GM18868 (cell line): ENCODE data around the gene PDSS2.
A peak's percentile ranks its signal among the peaks of the same experiment; 100 is the strongest.
"Not testable (repeated sequence)": the region's sequence is repeated elsewhere in the genome, so short reads cannot be mapped to it uniquely, and the experiment has no call there.

ENCODE experiments used
- ATAC-seq: cut with Tn5 transposase; IDR thresholded peaks from one replicate; pipeline ENCODE4 v1.9.1; 2021; ENCODE audit warnings: mild to moderate bottlenecking, moderate library complexity; ENCODE audit not compliant: unreplicated experiment

The PDSS2 gene

DNA sequence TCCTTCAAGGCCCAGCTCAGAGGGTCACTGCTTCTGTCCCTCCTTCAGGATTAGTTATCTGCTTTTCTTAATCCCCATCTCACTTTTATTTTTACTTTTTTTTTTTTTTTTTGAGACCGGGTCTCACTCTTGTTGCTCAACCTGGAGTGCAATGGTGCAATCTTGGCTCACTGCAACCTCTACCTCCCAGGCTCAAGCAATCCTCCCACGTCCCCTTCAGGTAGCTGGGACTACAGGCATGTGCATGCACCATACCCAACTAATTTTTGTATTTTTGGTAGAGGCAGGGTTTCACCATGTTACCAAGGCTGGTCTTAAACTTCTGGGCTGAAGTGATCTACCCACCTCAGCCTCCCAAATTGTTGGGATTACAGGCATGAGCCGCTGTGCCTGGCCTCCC is 16.5 kb upstream of the PDSS2 start:
- ATAC-seq: not testable (repeated sequence)

DNA sequence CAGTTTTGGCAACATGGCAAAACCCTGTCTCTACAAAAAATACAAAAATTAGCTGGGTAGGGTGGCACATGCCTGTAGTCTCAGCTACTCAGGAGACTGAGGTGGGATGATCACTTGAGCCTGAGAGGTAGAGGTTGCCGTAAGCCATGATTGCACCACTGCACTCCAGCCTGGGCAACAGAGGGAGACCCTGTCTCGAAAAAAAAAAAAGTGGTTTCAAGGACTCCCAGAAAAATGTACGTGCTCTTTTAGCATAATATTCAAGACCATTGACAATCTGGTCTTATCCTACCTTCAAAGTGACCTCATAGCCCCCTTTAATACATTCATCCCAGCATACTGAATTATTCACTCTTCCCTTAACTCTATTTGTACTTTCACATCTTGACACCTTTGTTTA is 16.0 kb upstream of the PDSS2 start:
- ATAC-seq: not testable (repeated sequence)

DNA sequence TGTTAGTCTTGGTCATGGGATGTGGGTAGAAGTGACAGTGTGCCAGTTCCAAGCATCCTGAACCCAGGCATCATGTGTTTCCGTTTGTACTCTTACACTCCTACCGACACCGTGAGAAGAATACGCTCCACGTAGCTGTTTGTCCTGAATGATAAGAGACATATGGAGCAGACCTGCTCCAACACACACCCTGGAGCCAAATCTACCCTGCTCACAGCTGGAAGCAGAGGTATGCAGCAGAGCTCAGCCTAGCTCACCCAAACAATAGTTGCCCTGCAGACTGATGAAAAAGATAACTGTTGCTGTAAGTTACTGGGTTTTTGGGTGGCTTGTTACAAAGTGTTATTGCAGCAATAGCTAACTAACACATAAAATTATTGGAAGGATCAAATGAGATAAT is 14.3 kb upstream of the PDSS2 start:
- ATAC-seq: no peak

DNA sequence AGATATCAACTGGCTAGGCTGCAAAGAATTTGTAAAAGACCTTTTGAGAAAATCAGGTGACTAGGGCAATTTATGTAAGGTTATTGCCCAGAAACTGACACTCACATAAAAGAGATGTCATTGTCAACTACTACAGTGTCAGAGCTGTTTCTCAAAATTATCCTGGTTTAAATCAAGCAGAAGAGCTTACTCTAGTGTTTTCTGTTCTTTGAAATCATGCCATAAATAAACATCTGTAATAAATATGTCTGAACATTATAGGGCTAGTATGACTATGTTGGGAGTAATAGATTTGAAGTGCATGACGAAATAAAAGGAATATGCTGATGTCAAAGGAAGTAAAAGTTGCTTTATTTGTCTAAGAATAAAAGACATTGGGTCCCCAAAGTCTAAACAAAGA is 11.0 kb upstream of the PDSS2 start:
- no peak for ATAC-seq

DNA sequence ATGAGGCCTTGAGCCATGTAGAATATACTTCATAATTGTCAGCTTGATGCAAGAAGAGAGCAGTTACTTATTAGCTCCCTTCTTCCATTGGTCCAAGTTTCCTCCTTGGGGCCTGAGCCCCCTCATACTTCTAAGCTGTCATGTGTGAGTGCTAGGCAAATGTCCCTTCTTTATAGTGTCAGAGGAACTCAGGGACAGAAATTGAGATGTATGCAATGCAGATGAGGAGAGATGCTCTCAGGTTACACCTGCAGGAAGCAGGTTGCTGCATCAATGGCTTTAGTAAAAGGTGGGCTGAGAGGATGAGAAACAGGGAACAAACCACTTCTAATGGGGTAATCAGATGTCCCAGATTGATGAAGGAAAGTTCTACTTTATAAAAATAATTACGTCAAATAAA is 6.7 kb upstream of the PDSS2 start:
- ATAC-seq: no peak

DNA sequence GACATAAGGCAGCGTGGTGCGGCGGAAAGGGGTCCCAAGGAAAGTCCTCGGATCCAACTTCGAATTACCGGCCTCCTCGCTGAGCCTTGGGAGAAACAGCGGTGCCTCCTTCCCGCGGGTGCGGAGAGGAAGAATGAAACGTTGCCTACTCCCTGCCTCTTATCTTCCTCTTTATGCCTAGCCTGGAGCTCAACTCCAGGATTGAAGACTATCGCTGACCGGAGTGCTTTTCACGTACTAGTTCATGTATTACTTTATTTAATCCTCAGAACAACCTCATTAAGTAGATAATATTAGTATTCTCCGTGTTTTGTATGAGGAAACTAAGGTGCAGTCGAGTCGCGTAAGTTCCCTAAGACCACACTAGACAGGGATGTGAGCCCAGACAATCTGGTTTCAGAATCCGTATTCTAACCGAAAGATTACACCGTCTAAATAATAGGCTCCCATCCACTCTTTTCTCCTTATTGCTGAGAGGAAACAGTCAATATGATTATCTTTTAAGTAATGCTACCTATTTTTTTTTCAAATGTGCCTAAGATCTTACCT is 793 bp upstream of the PDSS2 start:
- no peak for ATAC-seq

DNA sequence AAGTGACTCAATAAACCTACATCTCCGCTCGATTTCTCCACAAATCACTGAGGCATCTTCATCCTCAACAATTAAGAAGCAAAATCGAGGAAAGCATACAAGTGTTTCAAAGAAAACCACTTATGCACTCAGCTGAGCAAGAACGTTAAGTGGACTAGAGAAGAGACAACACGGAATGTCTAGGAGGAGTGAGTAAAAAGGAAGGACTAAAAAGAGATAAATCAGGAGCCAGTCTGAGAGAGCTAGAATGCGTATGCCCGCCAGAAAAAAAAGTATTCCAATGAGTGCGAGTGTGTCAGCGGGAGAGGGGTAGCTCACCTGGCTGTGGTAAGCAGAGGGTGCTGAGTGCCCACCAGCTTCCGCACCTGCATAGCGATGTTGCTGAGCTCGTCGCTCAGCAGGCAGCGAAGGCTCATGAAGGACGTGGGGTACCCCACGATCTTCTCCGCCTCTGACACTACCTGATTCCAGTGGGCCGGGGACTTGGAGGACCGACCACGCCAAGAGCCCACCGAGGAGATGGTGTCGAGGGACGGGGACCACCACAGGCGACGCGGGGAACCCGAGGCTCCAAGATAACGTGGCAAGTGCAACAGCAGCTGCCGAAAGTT is 587 bp downstream of the PDSS2 start:
- ATAC-seq: peak; percentile 26

DNA sequence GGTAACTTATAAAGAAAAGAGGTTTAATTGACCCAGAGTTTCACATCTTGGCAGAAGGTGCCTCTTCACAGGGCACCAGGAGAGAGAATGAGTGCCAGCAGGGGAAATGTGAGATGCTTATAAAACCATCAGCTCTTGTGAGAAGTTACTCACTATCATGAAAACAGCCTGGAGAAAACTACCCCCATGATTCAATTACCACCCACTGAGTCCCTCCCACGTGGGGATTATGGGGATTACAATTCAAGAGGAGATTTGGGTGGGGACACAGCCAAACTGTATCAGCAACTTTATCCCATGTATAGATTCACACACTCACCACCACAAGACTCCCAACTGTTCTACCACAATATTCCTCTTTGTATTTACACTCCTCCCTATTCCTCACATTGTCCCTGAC is 10.6 kb downstream of the PDSS2 start:
- no peak for ATAC-seq

DNA sequence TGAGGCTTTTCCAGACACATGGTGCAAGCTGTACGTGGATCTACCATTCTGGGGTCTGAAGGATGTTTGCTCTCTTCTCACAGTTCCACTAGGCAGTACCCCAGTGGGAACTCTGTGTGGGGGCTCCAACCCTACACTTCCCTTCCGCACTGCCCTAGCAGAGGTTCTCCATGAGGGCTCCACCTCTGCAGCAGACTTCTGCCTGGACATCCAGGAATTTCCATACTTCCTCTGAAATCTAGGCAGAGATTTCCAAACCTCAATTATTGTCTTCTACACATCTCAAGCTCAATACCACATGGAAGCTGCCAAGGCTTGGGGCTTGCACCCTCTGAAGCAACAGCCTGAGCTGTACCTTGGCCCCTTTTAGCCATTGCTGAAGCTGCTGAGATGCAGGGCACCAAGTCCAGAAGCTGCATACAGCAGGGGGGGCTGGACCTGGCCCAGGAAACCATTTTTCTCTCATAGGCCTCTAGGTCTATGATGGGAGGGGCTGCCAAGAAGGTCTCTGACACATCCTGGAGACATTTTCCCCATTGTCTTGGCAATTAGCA is 11.6 kb downstream of the PDSS2 start:
- no peak for ATAC-seq

DNA sequence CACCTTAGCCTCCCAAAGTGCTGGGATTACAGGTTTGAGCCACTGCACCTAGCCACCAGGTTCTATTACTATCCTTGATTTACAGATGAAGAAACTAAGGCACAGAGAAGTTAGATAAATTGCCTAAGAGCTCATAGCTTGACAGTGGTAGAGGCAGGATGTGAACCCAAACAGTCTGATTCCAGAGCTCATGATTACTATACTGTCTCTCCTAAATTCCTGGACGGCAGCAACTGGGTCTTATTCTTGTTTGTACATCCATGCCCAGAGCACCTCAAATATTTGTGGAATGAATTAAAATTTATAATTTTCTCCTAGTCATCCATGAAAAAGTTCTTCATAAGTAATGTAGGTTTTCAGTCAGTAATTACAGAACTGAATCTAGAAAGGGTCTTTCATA is 15.1 kb downstream of the PDSS2 start:
- ATAC-seq: no peak

DNA sequence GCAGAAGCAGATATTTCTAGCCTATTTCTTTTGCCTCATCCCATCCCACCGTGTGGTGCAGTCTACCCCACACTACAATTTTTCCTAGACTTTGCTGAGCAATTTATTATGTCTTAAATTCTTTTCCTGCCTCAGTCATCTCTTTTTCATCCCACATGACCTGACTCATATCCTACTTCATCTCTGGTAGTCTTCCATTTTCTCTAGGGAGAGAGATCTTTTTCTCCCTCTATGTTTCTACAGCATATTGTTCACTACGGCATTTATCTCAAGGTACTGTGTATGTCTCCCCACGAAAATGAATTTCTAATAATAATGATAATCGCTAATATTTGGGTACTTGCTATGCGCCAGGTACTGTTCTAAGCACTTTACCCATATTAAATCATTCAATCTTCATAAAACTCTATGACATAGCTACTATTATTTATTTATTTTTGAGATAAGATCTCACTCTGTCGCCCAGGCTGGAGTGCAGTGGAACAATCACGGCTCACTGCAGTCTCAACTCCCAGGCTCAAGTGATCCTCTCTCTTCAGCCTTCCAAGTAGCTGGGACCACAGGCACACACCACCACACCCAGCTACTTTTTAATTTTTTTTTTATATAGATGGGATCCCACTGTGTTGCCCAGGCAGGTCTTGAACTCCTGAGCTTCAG is 15.6 kb downstream of the PDSS2 start:
- no peak for ATAC-seq

DNA sequence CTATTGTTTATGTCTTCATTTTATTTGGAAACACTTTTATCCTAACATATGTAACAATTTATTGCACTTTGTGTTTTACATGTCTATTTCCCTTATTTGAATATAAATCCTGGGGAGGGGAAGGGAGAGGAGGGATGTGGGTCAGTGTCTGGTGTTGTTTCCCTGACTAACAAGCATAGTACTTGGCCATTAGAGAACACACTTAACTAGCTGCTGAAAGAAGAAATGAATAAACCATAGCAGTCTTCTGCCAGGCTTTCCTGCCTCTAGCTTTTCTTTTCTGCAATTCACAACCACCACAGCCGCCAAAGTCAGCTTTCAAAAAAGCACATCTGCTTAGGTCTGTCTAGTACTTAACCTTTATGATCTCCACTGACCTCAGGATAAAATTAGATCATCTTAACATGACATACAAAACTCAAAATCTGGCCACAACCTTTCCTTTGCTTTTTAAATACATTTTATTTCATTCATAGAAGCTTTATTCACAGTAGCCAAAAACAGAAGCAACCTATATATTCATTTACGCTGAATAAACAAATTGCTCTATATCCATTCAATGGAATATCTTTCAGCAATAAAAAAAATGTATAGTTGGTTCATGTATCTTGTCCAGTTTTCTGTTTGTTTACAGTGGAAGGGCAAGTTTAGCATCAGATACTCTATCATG is 16.3 kb downstream of the PDSS2 start:
- ATAC-seq: no peak

DNA sequence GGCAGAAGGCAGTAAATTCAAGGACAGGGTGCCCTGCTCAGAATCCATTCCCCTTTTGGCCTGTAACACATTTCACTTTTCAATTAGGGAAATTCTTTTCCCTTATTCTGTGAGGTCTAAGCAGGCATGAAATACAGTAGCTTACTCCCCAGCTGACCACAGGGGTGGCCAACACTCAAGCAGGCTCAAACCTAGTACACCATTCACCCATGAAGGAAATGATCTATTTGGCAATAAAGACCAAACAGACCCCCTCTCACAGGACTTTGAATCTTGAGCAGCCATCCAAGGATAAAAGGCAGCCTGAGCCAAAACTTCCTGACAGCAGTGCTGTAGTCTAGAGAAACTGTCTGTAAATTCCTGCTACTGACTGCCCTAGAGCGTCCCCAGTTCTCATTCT is 17.7 kb downstream of the PDSS2 start:
- ATAC-seq: no peak

DNA sequence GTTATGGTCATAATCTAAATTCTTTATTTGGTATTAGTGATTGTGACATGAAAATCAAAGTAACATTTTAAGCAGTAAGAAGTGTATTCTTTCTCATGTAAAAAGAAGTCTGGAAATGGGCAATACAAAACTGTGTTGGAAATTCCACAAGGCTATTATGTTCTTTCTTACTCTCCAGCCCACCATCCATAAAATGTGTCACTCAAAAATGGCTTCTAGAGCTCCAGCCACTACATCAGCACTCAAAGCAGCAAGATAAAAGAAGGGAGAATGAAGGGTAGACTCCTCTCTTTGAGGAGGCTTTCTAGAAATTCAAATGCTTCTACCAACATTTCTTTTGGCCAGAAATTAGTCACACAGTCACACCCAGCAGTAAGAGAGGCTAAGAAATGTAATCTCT is 18.4 kb downstream of the PDSS2 start:
- ATAC-seq: no peak

DNA sequence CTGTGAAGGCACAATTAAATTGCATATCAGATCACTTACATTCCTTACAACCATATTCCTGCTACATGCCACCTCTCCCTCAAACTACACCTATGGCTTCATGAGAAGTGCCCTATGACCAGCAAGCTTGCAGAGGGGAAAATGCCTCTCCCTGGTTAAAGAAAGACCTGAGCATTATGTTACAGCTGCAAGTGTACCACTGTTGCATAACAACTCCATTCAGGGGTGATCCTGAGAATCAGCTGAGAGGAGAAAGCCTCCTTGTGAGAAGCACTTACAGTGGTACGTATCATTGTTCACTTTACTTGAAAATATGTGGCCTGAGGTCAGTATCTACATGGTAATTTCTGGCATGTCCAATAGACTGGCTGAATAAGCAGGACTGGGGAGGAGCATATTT is 20.0 kb downstream of the PDSS2 start:
- no peak for ATAC-seq

DNA sequence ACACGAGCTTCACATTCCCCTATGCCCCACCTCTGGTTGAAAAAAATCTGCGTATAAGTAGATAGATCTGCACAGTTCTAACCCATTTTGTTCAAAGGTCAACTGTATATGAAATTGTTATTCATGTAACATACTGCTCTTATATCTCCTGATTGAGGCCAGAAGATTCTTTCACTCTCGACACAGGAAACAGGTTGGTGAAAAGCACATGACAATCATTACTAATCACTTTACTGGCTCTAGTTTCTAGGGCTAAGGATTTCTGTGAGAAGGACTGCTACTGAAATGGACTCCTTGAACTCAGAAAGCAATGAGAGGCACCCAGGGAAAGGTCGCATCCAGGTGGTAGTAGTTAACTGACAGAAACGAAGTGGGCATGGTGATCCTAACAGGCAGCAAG is 21.7 kb downstream of the PDSS2 start:
- ATAC-seq: no peak

DNA sequence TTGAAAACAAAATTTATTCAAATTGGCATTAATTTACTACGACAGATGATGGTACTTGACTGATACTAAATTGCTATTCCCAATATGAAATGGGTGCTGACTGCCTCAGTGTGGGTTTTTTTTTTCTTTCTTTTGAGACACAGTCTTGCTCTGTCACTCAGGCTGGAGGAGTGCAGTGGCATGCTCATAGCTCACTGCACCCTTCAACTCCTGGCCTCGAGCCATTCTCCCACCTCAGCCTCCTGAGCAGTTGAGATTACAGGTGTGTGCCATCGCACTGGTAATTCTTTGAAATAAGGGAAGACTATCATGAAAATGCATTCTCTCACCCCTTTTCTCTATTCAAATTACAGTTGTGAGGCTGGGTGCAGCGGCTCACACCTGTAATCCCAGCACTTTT is 22.5 kb downstream of the PDSS2 start:
- ATAC-seq: no peak

DNA sequence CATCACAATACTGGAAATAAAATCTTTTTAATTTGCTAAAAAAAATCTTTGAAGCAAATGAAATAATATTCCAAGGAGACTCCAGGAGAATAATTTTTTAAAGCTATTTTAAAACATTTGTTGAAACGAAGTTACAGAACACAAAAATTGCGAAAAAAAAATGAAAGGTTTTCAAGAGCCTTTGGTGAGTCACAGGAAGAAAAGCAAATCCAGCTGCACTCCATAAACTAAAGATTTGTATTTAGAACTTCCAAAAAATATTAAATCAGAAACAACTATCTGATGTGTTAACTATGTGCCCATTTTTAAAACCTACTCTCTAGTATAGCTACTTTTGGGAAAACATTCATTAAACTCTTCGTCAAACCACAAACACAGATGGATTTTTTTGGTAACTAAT is 23.6 kb downstream of the PDSS2 start:
- ATAC-seq: no peak

DNA sequence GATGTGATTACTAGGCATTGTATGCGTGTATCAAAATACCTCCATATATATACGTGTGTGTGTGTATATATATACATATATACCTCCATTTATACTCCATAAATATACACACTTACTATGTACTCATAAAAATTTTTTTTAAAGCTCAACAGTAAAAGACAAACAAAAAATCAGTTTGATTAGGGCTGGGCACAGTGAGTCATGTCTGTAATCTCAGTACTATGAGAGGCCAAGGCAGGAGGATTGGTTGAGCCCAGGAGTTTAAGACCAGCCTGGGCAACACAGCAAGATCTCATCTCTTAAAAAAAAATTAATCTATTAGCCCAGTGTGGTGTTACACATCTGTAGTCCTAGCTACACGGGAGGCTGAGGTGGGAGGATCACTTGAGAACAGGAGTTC is 24.6 kb downstream of the PDSS2 start:
- ATAC-seq: no peak

DNA sequence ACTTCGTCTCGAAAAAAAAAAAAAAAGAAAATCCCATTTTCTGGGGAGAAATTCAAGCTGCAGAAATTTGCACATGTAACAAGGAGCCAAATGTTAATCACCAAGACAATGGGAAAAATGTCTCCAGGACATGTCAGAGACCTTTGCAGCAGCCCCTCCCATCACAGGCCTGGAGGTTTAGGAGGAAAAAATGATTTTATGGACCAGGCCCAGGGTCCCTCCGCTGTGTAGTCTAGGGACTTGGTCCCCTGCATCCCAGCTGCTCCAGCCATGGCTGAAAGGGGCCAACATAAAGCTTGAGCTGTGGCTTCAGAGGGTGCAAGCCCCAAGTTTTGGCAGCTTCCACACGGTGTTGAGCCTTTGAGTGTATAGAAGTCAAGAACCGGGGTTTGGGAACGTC is 33.4 kb downstream of the PDSS2 start:
- not testable (repeated sequence) for ATAC-seq

DNA sequence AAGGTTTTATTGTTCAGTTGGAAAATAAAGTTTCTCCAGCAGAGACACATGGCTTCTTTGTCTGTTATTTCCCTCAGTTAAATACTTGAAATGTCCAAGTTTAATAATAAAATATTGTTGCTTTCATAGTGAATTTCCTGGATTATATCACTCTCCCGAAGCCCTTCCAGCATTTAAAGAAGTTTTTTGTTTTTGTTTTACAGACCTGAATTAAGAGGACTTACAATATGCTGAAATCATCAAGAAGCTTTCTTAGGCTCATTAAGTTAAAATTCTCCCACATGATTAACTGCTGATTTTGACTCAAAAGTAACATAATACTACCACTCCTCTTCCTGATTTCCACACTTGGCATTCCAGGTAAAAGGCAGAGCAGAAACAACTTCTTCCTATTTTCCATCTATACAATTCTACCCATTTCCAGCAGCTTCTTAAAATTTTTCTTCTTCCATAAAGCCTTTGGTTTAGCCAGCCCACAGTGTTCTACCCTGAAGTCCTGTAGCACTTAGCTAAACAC is 35.8 kb downstream of the PDSS2 start:
- no peak for ATAC-seq
